ENCODE data around the gene STMND1.
"Not testable (repeated sequence)": the region's sequence is repeated elsewhere in the genome, so short reads cannot be mapped to it uniquely, and the experiment has no call there.

- not testable (repeated sequence) for TF ChIP-seq YY1 (IDR thresholded peaks at IDR 0.05; ENCODE audit: insufficient read depth, insufficient read length); SUZ12 (IDR thresholded peaks at IDR 0.05; ENCODE audit: extremely low read depth, insufficient read depth, insufficient read length); ZNF274 (IDR thresholded peaks at IDR 0.05; ENCODE audit: low read depth, low read length)
These were observed 31.4 kb upstream of the STMND1 start for GRCh38 chr6:17070400-17070799.

Measured in NT2/D1 (cell line).